Activated T-cell treated with anti-CD3 and anti-CD28 coated beads for 1 hour (primary cell): ENCODE measurements around the gene SLC6A8.
"Not testable (repeated sequence)": the region's sequence is repeated elsewhere in the genome, so short reads cannot be mapped to it uniquely, and the experiment has no call there.

Source experiments
- DNase-seq: peaks from one replicate; pipeline ENCODE4 v3.0.0-alpha.2; 2020; ENCODE audit warnings: low read depth

The SLC6A8 gene

GRCh38 chrX:153731845-153732215 lies 44.1 kb downstream of the SLC6A8 start:
- no peak for DNase-seq

- no peak for DNase-seq
These were observed 44.7 kb downstream of the SLC6A8 start for GRCh38 chrX:153732401-153732800.

GRCh38 chrX:153733651-153734240 lies 46.0 kb downstream of the SLC6A8 start:
- no peak for DNase-seq

GRCh38 chrX:153734871-153735270 lies 47.1 kb downstream of the SLC6A8 start:
- no peak for DNase-seq

- DNase-seq = no peak
These were observed 47.5 kb downstream of the SLC6A8 start for GRCh38 chrX:153735274-153735673.

GRCh38 chrX:153736071-153736820 lies 48.5 kb downstream of the SLC6A8 start:
- DNase-seq = no peak

GRCh38 chrX:153736871-153737441 lies 49.2 kb downstream of the SLC6A8 start:
- no peak for DNase-seq

GRCh38 chrX:153738056-153738605 lies 50.4 kb downstream of the SLC6A8 start:
- DNase-seq = no peak

- no peak for DNase-seq
These were observed 52.2 kb downstream of the SLC6A8 start for GRCh38 chrX:153739754-153740486.

GRCh38 chrX:153740631-153741222 lies 53.0 kb downstream of the SLC6A8 start:
- DNase-seq = no peak

- no peak for DNase-seq
These were observed 53.7 kb downstream of the SLC6A8 start for GRCh38 chrX:153741446-153741845.

GRCh38 chrX:153742111-153742510 lies 54.4 kb downstream of the SLC6A8 start:
- DNase-seq = not testable (repeated sequence)

GRCh38 chrX:153742796-153743467 lies 55.2 kb downstream of the SLC6A8 start:
- not testable (repeated sequence) for DNase-seq

- not testable (repeated sequence) for DNase-seq
These were observed 55.9 kb downstream of the SLC6A8 start for GRCh38 chrX:153743468-153744209.

GRCh38 chrX:153744210-153745066 lies 56.7 kb downstream of the SLC6A8 start:
- no peak for DNase-seq

- not testable (repeated sequence) for DNase-seq
These were observed 57.3 kb downstream of the SLC6A8 start for GRCh38 chrX:153745067-153745433.
